Measurements from ENCODE around the gene SPATA46. TPM values are rescaled to one million over a fixed set of nuclear protein-coding genes. Genes with fewer than 3 reads are reported as not detected.

SPATA46 gene
- total and polyA plus RNA-seq, 9 donors = not detected

GRCh38 chr1:162417650-162418049 lies 41.0 kb upstream of the SPATA46 start:
- TF ChIP-seq POLR2A (IDR thresholded peaks at IDR 0.05) = no peak
- TF ChIP-seq EP300 (IDR thresholded peaks at IDR 0.05) = no peak
- TF ChIP-seq, protein P1, sequence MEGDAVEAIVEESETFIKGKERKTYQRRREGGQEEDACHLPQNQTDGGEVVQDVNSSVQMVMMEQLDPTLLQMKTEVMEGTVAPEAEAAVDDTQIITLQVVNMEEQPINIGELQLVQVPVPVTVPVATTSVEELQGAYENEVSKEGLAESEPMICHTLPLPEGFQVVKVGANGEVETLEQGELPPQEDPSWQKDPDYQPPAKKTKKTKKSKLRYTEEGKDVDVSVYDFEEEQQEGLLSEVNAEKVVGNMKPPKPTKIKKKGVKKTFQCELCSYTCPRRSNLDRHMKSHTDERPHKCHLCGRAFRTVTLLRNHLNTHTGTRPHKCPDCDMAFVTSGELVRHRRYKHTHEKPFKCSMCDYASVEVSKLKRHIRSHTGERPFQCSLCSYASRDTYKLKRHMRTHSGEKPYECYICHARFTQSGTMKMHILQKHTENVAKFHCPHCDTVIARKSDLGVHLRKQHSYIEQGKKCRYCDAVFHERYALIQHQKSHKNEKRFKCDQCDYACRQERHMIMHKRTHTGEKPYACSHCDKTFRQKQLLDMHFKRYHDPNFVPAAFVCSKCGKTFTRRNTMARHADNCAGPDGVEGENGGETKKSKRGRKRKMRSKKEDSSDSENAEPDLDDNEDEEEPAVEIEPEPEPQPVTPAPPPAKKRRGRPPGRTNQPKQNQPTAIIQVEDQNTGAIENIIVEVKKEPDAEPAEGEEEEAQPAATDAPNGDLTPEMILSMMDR (IDR thresholded peaks at IDR 0.05) = no peak
- Histone ChIP-seq H3K4me1 (ENCODE audit: insufficient read depth) (no peaks in the 10 kb centered on the region), H3K9me3 (no peaks in the 10 kb centered on the region), H3K27me3 (no peaks in the 10 kb centered on the region), H3K36me3 (no peaks in the 10 kb centered on the region), H3K4me3 (no peak overlapping the region), H3K27ac (no peak overlapping the region)
- DNase-seq = no peak
- WGBS, 3 donors = 77 to 85% (median 79%) methylated on average over 7 of the region's 7 CpGs
- intact Hi-C loops (cut with DNase I) = no loop called here

DNA sequence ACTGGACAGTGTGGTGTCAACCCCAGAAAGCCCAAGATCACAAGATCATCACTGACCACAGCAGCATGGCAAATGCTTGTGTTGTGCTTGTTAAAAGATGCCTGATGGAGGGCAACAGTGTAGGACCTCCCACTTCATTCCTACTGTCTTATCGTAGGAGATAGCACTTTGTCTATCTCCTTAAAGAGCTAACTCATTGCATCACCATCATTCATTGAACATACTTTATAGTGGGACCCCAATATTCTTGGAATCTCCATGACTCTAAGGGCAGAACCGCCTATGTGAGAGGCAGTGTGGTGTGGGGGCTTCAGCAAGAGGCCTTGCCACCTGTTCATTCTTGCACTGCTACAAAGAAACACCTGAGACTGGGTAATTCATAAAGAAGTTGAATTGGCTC lies 40.3 kb upstream of the SPATA46 start:
- no peaks in the 10 kb centered on the region for H3K27me3 ChIP-seq
- H3K36me3 ChIP-seq = no peaks in the 10 kb centered on the region
- intact Hi-C loops (cut with DNase I) = no loop called here
- no peak for DNase-seq
- TF ChIP-seq POLR2A (IDR thresholded peaks at IDR 0.05) (no peak), EP300 (IDR thresholded peaks at IDR 0.05) (no peak)
- TF ChIP-seq, protein P1 (IDR thresholded peaks at IDR 0.05) = no peak
- H3K4me1 ChIP-seq (ENCODE audit: insufficient read depth) = no peaks in the 10 kb centered on the region
- WGBS, 3 donors = 77 to 84% (median 83%) methylated on average over 2 of the region's 2 CpGs
- H3K9me3 ChIP-seq = no peaks in the 10 kb centered on the region
- H3K27ac ChIP-seq = no peak overlapping the region
- H3K4me3 ChIP-seq = no peak overlapping the region

DNA sequence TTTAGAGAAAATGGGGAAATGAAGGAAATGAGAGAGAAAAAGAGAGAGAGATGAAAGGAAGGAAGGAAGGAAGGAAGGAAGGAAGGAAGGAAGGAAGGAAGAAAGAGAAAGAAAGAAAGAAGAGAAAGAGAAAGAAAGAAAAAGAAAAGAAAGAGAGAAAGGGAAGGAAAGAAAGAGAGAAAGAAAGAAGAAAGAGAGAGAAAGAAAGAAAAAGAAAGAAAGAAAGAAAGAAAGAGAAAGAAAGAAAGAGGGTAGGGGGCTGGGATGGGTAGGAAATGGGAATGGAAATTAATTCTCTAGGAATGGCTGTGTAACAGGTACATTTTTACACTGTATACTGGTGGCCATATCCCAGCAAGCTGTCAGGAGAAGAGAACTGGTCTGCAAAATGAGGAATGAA lies 39.6 kb upstream of the SPATA46 start:
- H3K36me3 ChIP-seq = no peaks in the 10 kb centered on the region
- H3K4me1 ChIP-seq (ENCODE audit: insufficient read depth) = no peaks in the 10 kb centered on the region
- intact Hi-C loops (cut with DNase I) = no loop called here
- no peak overlapping the region for H3K27ac ChIP-seq
- H3K27me3 ChIP-seq = no peaks in the 10 kb centered on the region
- TF ChIP-seq, protein P1 (IDR thresholded peaks at IDR 0.05) = no peak
- no peak for TF ChIP-seq EP300 (IDR thresholded peaks at IDR 0.05)
- TF ChIP-seq POLR2A (IDR thresholded peaks at IDR 0.05) = no peak
- no peaks in the 10 kb centered on the region for H3K9me3 ChIP-seq
- H3K4me3 ChIP-seq = no peak overlapping the region
- DNase-seq = no peak

DNA sequence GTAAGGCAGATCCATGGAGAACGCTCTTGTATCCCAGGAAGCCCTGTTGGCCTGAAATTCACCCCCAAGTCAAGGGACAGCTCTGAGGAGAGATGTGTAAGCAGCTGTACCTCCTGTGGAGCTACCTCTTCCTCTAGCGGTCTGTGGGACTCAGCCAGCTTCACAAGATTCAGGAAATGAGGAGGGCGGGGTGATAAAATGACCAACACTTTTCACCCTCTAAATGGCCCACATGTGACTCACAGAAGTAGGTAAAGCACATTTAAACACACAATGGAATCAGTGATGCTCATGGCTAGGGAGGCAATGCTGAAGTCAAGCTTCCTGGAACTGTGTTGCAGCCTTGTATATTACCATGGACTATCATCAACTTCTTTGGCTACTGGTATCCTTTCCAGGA lies 35.3 kb upstream of the SPATA46 start, which contains the start of gene SH2D1B:
Gene SH2D1B (minus strand): TSS at position 135 of the 400 bp plus-strand sequence. CDS start 120 bp downstream, at position 15.
- 76 to 84% (median 82%) methylated on average over 3 of the region's 3 CpGs for WGBS, 3 donors
- intact Hi-C loops (cut with DNase I) = no loop called here

More for the DNA sequence above, 35.3 kb upstream of the SPATA46 start, which contains the start of gene SH2D1B:
- H3K4me3 ChIP-seq = no peak within 1 kb of the TSS
- TF ChIP-seq, protein P1 (IDR thresholded peaks at IDR 0.05) = no peak
- TF ChIP-seq POLR2A (IDR thresholded peaks at IDR 0.05) (no peak), EP300 (IDR thresholded peaks at IDR 0.05) (no peak)
- H3K36me3 ChIP-seq = no peaks in the 10 kb centered on the region
- DNase-seq = no peak
- no peak within 1 kb of the TSS for H3K27ac ChIP-seq
- H3K4me1 ChIP-seq (ENCODE audit: insufficient read depth) = no peaks in the 10 kb centered on the region
- H3K27me3 ChIP-seq = no peaks in the 10 kb centered on the region
- H3K9me3 ChIP-seq = no peaks in the 10 kb centered on the region
